Stimulated activated CD8-positive, alpha-beta memory T cell treated with anti-CD3 and anti-CD28 coated beads, Interleukin-4, amount 100 ng/mL, for 24 hours (primary cell): Measurements from ENCODE around the gene INTS12.
"Not testable (repeated sequence)": the region's sequence is repeated elsewhere in the genome, so short reads cannot be mapped to it uniquely, and the experiment has no call there.

Experiments used
- DNase-seq: peaks from one replicate; pipeline ENCODE4 v3.0.0-alpha.2; 2020; ENCODE audit warnings: low read depth

INTS12 gene, protein sequence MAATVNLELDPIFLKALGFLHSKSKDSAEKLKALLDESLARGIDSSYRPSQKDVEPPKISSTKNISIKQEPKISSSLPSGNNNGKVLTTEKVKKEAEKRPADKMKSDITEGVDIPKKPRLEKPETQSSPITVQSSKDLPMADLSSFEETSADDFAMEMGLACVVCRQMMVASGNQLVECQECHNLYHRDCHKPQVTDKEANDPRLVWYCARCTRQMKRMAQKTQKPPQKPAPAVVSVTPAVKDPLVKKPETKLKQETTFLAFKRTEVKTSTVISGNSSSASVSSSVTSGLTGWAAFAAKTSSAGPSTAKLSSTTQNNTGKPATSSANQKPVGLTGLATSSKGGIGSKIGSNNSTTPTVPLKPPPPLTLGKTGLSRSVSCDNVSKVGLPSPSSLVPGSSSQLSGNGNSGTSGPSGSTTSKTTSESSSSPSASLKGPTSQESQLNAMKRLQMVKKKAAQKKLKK

GRCh38 chr4:105708181-105709080 lies at the start of gene INTS12, which contains the start of gene GSTCD:
Gene INTS12, minus strand, starts transcription at chr4:105708689. Its CDS starts 8,684 bp downstream, at chr4:105700005.
Gene GSTCD, plus strand, starts transcription at chr4:105708784. Its CDS starts 8,830 bp downstream, at chr4:105717614.
- DNase-seq: peak; percentile 79

DNA sequence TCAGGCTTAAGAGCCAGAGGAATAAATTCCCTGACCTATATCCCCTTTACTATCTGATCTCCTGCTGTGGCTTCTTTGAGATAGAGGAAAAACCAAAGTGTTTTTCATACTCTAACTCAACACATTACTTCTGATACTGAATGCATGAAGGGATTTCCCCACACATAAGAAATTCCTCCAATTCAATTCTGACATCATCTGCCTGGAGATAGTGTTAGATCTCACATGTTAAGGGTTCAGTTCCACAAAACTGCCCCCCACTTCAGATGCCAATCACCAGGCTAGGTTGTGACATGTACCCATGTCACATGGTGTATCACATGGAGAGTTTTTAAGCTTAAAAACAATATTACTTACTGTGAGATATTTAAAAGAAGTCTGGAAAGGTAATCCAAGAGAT lies 46.9 kb upstream of the INTS12 start:
- DNase-seq: no peak

DNA sequence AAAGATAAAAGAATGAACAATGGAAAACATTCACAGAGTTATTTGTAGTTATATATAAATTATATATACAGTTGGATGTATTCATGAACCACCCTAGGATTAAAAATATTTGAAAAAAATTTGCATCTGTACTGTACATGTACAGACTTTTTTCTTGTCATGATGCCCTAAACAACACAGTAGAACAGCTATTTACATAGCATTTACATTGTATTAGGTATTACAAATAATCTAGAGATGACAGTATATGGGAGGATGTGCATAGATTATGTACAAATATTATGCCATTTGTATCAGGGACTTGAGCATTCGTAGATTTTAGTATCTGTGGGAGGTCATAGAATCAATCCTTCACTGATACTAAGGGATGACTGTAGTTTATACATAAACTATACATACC lies 44.9 kb upstream of the INTS12 start:
- DNase-seq: no peak

- no peak for DNase-seq
These were observed 43.3 kb upstream of the INTS12 start for GRCh38 chr4:105751718-105752299.

GRCh38 chr4:105748222-105748621 lies 39.7 kb upstream of the INTS12 start:
- no peak for DNase-seq

DNA sequence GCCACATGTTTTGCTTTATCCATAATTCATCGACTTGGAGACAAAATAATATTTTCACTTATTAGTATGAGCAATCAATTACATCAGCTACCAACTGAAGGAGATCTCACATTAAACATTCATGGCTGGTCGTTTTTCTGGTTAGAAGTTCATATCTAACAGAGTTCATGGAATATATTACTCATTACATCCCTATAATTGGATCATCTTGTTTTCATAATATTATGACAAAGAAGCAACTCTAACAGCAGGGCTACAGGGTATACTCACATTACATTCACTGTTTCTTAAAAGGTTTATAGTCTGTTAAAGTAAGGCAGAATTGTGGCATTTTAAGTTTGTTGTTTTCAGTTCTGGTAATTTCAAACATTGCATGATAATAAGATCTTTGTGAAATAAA lies 33.1 kb upstream of the INTS12 start:
- DNase-seq: no peak

GRCh38 chr4:105735217-105735616 lies 26.7 kb upstream of the INTS12 start:
- DNase-seq: not testable (repeated sequence)

GRCh38 chr4:105729895-105730294 lies 21.4 kb upstream of the INTS12 start:
- DNase-seq: not testable (repeated sequence)

- no peak for DNase-seq
These were observed 17.1 kb upstream of the INTS12 start for GRCh38 chr4:105725623-105726022.

DNA sequence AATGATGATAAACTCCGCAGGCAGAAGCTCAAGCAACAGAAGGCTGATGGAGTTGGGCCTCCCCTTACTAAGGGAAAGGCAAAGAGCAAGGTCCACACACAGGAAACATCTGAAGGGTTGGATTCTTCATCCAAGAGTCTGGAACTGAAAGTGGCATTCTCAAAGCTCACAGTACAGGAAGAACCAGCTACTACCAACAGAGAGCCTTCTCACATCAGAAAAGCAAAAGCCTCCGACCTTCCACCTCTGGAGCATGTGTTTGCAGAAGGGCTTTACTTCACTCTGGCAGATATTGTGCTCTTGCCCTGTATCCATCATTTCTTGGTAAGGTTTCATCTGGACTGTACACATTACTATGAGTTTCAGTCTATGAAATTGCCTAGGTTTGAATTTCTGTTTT lies 10.7 kb upstream of the INTS12 start:
- no peak for DNase-seq

DNA sequence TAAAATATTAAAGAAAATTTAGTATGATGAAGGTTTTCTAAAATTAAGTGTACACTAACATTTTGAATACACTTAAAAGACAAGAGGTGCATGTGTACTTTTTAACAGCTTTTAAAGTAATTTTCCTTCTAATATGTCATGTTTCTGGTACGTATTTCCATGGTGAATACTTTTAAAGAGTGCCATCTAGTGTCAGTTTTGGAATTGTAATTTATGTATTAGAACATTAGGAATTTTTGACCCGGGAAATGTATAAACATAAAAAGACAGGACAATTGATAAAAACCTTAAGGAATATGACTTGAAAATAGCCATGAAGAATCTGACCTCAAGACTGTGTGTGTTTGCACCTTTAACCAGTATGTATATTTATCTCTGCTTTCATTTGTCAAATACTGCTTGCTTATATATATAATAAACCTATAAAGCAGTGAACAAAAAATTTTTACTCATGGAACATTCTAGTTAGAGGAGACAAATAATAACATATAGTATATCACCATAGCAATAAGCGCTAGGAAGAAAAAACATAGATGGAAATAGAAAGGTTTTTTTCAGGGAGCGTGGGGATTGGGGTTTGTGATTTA lies 7.3 kb upstream of the INTS12 start:
- DNase-seq: no peak

DNA sequence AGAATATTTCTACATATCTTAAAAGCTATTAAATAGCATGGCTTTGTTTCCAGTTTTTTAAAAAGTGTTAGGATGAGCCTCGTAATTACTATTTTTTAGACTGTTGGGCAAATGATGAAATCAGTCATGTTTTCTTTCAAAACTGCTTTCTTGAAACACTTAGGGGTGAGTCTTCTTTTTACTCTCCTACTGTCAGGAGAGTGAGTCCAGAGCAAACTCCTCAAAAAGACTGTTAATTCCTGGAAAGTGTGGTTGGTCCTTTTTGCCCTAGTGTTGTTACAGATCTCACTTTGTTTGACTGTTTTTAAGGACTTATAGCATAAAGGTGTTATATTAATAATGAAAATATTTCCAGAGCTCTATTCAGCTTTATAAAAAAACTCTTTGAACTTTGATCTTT lies 6.4 kb upstream of the INTS12 start:
- no peak for DNase-seq

DNA sequence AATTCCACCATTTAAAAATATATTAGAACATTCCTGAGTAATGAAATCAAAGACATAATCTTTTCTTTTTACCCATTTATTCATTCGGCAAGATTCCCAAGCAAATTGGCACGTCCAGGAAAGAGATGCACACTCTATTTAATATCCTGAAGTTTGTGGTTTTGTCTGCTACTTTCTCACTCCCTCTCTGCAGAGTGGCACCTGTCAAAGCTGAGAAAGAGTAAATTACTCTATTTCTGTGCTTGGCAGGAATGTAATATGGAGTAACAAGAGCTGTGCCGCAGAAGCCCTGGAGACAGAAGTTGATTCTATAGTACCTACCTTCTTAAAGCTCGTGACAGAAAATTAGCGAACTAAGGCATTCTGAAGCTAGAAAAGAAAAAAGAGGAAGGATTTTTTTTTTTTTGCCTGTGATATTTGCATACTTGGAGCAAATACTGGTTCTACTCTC lies 5.6 kb upstream of the INTS12 start:
- no peak for DNase-seq

DNA sequence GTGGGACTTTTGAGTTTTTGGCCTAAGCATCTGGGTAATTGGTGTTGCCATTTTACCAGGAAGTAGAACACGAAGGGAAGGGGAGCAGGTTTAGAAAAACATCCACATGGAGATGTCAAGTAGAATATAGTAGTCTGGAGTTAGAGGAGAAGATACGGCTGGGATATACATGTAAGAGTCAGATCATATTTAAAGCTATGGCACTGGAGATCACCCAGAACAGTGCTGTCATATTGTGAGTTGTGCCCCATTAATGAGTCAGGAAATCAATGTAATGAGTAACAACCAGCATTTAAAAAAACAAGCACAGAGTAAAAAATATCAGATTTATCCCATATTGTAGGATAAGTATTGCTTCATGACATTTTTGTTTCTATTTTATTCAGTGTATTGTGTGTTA lies 4.3 kb upstream of the INTS12 start:
- no peak for DNase-seq

DNA sequence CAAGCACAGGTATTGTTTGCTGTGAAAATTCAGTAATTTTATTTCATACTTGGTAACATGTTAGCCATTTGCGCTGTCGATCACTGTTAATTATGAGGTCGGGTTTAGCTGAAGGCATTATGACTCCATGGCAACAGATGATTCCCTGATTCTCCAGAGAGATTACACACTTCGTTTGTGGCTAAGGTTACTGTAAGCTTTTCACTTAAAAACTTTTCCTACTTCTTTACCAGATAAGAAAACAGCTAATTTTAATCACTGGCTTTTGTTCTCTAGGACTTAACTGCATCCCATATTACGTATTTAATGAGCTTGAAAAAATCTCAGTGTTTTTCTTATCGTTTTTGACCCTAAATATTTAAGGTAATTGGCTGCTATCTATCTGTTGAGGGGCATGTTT lies 2.2 kb upstream of the INTS12 start:
- DNase-seq: no peak

GRCh38 chr4:105710012-105710600 lies 1.6 kb upstream of the INTS12 start:
- no peak for DNase-seq

DNA sequence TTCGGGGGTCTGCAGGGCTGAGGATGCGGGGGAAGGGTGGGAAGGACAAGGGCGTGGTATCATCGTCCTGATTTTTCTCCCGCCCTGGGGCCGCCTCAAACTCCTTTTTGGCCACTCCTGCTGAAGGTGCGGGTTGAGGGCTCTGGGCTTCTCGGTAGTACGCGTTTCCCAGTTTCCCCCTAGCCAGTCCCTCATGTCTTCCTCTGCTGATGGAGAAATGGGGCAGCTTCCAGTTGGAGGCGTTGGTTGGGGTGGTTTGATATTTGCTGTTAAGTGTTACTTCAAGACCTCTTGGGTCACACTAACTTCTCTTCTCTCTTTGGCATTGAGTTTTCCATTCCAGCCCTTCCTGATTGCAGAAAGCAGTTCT lies 577 bp upstream of the INTS12 start:
- DNase-seq: peak; percentile 4

GRCh38 chr4:105707782-105708180 lies 708 bp downstream of the INTS12 start:
- no peak for DNase-seq

- DNase-seq: no peak
These were observed 9.9 kb downstream of the INTS12 start for GRCh38 chr4:105698607-105699006.

DNA sequence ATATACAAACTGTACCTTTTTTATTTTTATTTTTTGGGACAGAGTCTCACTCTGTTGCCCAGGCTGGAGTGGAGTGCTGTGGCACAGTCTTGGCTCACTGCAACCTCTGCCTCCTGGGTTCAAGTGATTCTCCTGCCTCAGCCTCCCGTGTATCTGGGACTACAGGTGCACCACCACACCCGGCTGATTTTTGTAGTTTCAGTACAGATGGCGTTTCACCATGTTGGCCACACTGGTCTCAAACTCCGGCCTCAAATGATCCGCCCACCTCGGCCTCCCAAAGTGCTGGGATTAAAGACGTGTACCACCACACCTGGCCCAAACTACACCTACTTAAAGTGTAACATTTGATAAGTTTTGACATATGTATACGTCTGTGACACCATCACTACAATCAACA lies 12.7 kb downstream of the INTS12 start:
- not testable (repeated sequence) for DNase-seq

GRCh38 chr4:105694812-105695211 lies 13.7 kb downstream of the INTS12 start:
- DNase-seq: not testable (repeated sequence)

DNA sequence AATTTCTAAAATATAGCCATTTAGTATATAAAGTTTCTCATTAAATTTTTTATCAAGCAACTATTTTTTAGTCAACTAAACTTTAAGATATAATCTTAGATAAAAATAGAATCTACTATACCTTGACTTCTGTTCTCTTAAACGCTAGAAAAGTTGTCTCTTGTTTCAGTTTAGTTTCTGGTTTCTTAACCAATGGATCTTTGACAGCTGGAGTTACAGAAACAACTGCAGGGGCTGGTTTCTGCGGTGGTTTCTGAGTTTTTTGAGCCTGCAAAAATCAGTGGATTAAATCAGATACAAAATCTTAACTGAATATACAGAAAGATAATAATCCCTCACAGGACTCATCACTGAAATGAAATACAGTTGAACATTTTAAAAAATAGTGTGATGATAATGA lies 21.9 kb downstream of the INTS12 start:
- no peak for DNase-seq
